DMS153 (cell line): Measurements from ENCODE around the gene MGLL.
"Not testable (repeated sequence)": the region's sequence is repeated elsewhere in the genome, so short reads cannot be mapped to it uniquely, and the experiment has no call there.

Experiments
- DNase-seq: peaks from one replicate; lab custom pipeline; 2025; lab: John Stamatoyannopoulos, UW

The MGLL gene

DNA sequence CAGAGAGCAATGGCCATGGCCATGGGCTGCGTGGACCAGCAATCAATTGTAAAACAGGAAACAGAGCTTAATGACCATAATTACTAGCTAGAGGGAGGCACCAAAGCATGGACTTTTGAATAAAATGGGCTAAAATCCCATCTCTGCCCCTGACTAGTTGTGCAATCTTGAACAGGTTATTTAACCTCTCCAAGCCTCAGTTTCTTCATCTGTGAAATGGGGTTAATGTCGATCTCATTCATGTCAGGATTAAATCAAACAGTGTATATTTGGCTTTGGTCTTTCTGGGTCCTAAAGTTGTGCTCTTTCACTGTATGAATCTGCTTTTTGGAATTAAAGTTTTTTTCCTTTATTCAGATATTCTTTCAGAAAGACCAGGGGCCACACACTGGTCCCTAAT lies 113.5 kb downstream of the MGLL start:
- DNase-seq = no peak

DNA sequence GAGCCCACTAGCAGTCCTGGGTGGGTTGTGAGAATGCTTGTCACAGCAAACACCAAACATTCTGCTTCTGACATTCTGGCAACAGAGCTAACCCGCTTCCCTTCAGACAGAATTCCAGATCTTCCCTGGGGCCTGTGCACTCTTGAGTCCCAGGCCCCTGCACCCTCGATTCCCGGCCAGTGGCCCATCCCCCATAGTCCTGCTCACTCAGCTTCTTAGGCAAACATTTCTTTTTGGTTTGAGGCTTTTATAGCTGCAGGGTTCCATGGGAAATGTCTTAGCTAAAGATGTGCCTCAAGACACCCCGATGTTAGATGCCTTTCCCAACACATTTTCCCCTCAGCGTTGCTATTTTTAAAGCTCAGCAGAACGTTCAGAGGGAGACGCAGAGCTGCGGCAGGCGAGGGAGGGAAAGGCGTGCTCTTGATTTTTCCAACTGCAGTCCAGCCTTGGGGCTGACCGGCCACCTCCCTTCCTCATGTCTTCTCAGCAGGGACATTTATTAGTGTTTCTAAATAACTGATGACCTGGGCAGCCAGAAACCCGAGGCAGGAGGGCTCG lies 114.4 kb downstream of the MGLL start:
- no peak for DNase-seq

DNA sequence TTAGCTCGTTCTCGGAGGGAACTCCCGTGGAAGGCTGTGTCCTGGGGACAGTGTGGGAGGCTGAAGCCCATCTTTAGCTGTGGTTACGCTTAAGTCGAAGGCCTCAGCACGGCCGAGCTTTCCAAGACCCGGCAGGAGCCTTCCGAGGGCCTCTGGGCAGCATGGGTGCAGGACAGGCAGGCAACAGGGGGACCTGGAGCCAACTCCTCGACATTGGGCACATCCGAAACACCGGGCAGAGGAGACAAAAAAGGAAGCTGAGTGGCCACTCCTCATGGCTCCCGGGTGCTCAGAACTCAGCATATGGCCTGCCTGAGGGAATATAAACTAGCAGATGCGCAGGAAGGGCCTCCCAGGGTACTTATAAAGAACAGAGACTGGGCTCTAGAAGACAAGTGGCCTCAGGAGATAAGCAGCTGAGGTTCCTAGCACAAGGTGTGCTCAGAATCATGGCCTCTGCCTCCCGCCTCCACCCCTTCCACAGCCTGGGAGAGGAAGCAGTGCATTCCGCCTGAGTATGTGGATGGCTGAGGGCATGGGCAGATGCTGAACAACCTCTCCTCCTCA lies 115.4 kb downstream of the MGLL start:
- DNase-seq = no peak

DNA sequence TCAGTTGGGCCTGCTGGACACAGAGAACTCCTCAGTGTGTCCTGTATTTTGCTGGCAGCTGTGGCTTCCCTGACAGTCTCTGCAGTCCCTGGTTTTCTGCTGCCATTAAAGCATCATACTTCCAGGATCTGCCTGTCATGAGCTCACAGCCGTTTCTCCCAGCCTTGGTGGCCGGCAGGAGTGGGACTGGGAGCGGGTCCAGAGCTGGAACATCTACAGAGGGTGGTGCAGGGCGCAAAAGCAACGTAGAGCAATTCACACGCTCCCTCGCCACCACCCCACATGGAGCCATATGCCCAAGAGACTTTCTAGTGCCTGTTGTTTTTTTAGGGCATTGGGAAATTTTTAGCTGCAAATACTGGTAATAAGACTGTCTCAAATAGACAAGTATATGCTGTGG lies 116.0 kb downstream of the MGLL start:
- DNase-seq = no peak

DNA sequence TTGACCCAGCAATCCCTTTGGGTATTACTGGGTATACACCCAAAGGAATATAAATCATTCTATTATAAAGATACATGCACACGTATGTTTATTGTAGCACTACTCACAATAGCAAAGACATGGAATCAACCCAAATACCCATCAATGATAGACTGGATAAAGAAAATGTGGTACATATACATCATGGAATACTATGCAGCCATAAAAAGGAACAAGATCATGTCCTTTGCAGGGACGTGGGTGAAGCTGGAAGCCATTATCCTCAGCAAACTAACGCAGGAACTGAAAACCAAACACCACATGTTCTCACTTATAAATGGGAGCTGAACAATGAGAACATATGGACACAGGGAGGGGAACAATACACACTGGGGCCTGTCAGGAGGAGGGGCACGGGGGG lies 117.5 kb downstream of the MGLL start:
- not testable (repeated sequence) for DNase-seq

DNA sequence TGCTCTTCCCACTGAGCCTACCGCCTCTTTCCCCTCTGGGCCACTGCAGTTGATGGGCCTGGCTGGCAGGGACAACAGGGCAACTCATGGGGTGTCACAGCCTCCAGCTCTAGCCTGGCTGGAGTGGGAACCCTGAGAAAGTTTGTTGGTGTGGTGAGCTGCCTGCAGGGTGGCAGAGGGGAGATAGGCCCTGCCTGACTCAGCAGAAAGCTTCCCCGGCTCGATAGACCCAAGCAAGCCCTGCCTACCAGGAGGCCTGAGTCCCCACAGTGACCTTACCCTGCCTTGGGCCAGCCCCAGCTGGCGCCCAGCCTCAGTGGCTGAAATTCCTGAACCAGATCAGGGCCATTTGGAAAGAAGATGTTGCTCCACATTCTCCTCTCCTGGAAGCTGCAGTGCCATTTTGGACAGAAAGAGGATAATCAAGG lies 120.2 kb downstream of the MGLL start:
- DNase-seq = no peak

DNA sequence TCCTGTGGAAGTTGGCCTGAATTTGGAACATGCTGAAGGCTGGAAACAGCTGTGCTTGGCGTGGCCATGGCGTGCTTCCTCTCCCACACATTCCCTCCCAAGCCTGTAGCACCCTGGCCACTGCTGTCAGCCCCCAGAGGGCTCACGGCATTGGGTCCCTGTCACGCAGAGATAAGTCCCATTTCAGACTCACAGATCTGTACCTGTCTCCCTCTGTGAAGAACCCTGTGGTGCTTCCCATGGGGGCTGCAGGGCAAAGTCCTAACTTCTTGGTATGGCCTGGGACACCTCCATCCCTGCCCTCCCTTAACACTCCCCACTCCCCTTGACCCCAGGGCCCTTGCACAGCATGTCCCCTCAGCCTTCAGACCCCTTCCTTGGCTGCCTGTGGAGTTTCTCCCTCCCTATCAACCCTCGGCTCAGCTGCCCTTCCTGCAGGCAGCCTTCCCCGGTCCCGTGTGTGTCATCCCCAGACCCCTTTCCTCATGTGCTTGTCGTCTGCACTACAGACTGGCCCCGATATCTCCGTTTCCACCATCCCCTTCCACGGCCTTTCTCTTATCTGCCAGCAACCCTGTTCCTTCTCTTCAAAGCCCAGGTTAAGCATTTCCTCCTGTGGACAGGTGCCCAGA lies 120.9 kb downstream of the MGLL start:
- no peak for DNase-seq

DNA sequence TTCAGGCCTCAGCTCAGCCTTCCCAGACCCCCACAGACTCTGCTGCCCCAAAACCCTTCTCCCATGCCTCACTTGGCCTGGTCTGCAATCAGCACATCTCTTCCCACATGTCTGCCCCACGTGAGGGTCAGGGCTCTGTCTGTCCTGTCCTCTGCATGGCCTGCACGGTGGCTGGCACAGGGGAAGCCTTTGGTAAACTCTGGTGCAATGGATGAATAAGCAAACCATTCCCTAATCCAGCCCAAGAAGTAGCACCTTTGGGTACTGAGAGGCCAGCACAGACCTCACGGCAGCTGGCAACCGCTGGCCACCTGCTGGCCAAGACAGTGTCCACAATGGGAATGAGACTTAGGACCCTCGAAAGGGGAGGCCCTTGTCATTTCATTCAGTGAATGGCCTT lies 121.9 kb downstream of the MGLL start:
- no peak for DNase-seq

DNA sequence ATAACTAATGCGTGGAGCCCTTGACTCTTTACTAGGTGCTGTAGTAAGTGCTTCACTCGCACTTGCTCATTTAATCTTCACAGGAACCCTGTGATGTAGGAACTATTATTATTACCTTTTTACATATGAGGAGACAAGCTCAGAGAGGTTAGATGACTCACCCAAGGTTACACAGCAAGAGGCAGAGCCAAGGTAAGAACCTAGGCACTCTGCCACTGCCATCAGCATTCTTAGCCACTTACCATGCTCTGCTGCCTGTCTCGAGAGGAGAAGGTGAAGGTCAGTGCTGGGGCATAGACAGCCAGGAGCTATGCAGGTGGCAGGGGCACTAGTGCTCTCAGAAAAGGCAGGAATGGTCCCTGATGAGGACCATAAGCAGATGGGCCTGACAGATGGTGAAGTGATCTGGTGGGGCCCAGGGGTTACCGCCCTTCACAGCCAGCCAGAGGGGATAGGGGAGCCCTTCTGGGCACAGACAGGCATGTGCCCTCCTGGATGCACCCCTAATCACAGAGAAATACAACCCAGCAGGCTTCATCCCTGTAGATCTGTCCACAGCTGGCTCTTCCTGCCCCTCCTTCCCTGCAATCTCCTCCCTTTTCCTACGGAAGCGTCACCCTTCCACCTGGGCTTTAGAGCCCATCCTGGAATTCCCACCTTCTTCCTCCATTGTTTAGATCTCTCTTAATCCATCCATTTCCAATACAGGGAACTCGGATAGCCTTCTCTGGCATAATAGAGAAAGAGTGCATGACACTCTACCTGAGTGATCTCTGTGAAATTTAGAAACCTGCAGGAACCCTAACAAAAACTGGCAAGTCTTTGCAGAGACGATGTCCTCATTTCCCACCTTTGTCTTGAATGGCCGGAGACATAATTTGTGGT lies 122.7 kb downstream of the MGLL start:
- DNase-seq = no peak

DNA sequence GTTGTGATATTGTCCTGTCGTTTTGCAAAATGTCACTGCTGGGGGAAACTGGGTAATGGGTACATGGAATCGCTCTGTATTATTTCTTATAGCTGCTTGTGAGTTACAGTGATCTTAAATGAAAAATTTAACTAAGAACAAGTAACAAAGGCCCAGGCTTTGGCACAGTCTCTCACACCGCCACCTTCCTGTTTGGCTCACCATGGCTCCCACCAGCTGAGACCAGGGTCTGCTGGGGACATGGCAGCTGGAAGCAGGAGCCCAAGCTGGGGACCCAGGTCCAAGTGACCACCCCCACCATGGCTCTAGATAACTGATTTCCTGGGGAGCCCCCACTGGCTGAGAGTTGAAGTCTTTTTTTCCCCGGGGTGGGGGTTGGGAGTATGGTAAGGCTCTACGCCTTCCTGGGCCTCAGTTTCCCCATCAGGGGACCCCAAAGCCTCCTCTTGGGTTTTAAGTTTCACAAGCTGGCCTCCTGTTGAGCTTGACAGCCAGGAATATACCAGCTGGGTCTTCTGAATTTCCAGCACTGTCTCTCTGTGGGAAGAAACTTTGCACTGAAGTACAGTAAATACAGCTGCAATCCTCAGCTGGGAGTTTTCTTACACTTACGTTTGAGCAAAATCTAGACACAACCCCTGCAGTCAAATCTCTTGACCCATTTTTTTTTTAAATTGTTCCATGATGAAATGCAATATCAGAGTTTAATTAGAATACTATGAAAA lies 123.5 kb downstream of the MGLL start:
- DNase-seq = no peak

DNA sequence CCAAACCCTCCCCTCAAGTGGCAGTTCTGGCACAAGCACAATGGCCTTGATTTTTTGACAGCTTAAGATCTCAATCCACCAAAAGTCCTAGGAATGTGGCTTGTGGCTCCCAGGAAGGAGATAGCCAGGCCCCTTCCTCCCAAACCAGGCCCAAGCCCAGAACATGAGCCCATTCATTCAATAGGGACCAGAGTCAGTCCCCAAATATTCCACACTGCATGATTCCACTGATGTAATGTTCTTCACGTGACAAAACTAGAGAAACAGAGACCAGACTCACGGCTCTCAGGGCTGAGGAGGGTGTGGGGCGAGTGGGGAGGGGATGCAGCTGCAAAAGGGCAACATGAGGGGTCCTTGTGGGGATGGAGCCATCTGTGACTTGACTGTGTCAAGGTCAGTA lies 124.0 kb downstream of the MGLL start:
- no peak for DNase-seq

DNA sequence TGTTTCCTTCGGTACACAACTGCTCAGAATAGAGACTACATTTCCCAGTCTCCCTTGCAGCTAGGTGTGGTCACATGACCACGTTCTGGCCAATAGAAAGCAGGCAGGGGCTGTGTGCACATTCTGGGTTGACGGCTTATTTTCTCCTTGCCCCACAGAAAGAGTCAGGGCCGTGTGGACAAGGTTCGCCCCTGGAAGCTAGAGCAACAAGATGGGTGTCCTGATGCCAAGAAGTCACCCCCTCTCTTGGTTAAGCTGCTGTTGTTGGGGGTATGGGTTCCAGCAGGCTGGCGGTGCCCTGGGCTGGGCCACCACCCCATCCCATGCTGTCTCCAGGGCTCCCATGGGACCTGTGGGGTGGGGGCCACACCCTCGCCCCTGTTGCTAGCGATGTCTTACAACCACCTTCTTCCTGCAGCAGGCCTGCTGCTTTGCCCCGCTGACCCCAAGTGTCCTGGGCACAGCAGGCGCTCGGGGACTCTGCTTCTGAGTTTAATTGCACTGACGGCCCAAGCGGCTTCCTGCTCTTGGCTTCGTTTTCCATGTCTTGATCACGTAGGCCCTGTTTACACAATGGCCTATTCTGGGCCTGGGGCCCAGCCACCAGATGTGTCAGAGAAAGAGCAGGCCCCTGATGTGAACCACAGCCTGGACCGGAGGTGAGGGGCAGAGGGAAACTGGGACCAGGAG lies 124.6 kb downstream of the MGLL start:
- DNase-seq = peak; percentile 87

DNA sequence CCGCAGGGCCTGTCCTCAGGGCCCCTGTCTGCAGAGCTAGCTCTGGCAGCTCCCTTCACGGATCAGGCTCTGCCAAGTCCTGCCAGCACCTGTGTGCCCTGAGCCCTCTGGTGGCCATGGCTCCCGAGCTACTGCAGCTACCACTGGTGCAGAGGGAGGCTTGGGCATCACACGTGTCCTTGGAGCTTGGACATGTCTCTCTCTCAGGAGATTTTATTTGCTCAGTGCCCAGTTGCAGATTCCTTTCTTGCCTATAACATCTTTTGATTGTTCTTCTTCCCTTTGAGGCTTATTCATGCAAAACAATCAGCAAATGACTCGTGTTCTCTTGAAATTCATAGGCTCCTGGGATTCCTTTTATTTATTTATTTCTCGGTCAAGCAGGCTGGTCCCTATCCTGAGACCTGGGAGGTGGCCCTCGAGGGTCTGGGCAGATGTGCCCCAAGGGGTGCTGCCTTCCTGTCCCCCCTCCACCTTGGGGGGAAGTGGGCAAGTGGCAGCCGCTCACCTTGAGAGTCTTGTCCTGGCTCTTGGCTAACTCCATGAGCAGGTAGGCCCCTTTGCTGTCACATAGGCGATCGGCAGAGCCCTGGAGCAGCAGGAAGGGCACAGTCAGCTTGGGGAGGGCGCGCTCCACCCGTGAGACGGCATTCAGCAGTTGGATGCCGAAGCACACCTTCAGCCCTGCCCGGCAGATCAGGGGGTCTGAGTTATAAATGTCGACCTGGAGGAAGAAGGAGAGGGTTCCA lies 127.7 kb downstream of the MGLL start:
- peak; percentile 65 for DNase-seq

DNA sequence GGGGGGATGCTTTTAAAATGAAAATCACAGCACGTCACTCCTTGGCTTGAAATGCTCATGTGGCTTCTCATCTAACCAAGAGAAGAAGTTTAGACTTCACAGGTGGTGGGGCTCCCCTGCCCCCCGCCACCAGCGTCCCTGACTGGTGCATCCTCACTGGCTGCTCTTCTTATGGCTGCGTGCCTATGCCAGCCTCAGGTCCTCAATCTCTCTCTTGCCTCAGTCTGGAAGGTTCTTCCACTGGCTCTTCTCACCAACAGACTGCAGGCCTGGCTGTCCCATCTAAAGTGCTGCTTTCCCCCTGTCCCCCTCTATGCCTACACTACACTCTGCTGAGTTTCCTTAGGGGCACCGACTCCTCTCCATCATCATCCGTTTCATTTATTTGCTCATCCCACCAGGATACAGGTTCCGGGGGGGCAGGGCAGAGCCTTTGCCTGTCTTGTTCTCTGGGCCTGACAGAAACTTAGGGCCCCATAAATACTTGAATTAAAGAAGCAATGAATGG lies 128.9 kb downstream of the MGLL start:
- no peak for DNase-seq

DNA sequence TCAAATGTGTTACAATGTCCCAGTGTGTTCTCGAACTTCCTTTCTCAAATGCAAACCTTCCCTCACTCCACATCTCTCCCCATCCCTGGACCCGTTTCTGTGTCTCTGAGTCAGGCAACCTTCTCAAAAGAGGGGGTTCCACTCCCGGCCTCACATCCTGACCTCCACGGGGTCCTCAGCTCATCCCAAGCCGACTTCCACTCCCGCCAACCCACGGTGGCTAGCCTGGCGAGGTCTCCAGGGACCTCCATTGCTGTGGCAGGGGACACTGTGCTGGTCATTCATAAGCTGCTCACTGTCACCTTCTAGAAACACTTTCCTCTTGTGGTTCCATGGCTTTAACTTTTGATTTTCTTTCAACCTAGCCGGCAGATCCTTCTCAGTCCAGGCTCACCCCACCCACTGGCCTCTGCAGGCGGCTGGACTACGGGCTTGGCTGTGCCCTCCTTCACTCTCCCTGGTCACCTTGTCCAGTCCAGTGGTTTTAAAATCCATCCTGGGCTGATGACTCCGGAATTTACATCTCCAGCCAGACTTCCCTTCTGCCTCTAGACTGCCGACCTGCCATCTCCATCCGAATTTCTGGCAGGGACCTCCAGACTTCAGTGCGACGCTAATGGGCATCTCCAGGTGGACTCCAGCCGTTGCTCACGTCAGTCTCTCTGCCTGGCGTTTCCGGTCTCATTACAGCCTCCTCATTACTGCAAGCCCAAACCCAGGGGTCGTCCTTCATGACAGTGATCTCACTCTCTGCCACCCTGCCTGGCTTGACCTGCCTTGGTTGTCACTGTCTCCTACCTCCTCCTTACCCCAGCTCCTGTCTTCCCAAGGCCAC lies 129.6 kb downstream of the MGLL start:
- DNase-seq = no peak

DNA sequence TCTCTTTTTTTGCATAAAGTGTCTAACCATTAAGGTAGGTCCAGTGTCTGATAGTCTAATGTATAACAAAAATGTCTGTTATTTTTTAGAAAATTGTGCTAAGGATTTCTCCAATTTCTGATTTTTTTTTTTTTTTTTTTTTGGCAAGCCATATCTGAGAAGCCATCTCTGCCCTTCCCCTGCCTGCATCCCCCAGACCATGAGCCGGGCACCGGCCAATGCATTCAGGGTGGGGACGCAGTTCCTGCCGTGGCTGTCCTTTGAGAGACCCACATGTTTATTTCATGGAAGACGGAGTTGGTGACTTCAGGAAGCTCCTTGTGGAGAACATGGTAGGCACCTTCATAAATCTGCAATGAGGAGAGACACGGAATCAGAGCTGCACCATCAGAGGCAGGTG lies 130.3 kb downstream of the MGLL start:
- DNase-seq = no peak

DNA sequence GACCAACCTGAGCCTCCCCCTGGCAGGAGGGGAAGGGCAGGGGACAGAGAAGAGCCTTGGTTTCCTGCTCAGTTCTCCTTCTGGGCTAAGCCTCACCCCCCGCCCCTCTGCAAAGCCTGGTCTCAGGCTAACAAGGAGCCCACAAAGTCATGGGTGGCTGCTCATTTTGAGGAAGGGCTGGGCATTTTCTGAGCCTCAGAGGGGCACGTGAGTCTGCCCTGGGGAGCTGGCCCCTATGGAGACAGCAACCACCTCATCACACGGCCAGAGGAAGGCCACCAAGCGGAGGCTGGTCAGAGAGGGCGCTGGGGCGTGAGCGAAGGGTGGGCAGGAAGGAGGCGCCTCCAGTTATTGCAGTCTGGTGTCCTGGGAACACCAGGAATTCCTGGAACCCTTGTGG lies 130.8 kb downstream of the MGLL start:
- DNase-seq = no peak

DNA sequence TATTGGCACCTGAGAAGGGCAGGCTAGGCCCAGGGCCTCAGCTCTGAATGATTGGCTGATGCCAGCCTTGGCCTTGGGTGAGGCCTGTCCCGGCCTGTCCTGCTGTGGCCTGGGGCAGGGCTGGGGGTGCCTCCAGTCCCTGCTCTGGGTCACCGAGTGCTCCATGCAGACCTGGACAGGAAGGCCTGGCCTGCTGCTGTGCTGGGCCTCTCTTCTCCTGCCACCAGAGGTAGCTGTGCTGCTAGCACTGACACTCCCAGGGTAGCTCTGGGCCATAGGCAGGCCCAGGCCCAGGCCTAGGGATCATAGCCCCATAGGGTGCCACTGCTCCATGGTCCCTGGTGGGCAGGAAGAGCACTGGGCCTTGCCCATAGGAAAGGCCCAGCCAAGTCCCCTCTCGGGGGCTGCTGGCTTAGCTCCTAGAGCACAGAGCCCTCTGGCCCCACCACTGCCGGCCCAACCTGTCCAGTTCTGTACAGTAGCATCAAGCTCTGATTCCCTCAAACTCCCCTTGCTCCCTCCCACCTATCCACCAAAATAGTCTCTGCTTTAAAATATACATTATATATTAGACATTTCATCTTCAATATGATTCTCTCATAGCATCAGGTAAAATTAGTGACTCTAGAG lies 131.4 kb downstream of the MGLL start:
- DNase-seq = peak; percentile 4

DNA sequence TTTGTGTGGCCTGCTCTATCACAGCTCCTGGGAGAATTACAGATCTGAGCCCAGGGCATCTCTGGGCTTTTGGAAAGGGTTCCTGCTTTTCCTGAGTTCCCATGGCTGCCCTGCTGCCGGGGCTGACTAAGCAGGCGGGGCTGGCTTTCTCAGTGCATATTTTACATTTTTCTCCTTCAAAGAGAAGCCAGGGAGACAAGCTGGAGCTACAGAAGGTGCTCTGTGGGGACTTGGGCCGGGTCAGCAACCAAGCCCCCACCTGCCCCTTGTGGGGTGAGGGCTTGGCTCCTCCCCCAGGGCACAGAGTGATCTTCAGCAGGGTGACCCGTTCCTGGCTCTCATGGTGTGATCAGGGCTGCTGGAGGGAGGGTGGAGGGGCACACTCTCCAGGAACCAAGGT lies 132.2 kb downstream of the MGLL start:
- no peak for DNase-seq
